ENCODE measurements around the gene NLGN2.
"Not testable (repeated sequence)": the region's sequence is repeated elsewhere in the genome, so short reads cannot be mapped to it uniquely, and the experiment has no call there.

Gene NLGN2

GRCh38 chr17:7407485-7408251, at the start of gene NLGN2:
TSS of gene NLGN2 (plus strand) at chr17:7407845. CDS start at chr17:7408256, 411 bp downstream.
- no peak for DNase-seq

GRCh38 chr17:7361906-7362305, 45.7 kb upstream of the NLGN2 start:
- no peak for DNase-seq

- no peak for DNase-seq
Measured at GRCh38 chr17:7363311-7363710, 44.3 kb upstream of the NLGN2 start.

- not testable (repeated sequence) for DNase-seq
Measured at GRCh38 chr17:7365963-7366362, 41.7 kb upstream of the NLGN2 start.

DNA sequence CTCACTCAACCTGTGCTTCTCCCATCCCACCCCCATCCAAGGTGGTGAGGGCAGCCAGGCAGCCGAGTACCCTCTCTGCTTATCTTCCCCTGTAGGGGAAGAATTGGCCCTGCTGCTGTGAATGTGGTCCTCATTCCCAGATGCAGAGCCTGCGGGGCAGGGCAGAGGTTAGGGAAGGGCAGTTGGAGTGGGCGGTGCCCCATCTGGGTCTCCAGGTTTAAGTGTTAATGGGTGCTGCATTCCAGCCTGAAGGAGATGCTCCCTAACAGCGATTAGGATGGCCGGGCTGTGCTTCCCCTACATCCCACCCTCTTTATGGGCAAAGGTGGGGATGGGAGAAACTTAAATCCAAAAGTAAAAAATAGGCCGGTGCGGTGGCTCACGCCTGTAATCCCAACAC, 40.6 kb upstream of the NLGN2 start:
- no peak for DNase-seq

DNA sequence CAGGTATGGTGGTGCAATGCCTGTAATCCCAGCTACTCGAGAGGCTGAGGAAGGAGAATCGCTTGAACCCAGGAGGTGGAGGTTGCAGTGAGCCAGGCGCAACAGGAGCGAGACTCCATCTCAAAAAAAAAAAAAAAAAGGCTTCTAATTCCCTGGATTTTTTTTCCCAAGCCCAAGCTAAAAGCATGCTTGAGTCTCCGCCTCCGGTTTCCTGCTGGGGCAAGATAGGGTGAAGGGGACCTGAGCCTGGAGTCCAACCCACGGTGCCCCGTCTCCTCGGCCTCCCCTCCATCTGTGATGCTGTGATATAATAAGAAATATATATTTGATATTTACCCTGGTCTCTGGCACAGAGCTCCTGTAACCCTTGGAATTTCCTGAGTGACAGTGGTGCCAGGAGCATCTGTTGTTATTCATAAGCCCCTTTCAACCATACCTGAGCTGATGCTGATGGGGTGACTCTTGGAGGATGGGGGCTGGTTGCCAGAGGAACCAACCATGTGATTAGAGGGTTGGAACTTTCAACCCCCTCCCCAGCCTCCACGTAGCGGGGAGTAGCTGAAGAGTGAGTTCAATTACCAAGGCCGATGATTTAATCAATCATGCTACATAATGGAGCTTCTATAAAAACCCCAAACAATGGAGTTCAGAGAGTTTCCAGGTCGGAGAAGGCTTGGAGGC, 39.6 kb upstream of the NLGN2 start:
- DNase-seq = no peak

GRCh38 chr17:7368599-7368994, 39.0 kb upstream of the NLGN2 start:
- not testable (repeated sequence) for DNase-seq

GRCh38 chr17:7369825-7370224, 37.8 kb upstream of the NLGN2 start:
- no peak for DNase-seq

DNA sequence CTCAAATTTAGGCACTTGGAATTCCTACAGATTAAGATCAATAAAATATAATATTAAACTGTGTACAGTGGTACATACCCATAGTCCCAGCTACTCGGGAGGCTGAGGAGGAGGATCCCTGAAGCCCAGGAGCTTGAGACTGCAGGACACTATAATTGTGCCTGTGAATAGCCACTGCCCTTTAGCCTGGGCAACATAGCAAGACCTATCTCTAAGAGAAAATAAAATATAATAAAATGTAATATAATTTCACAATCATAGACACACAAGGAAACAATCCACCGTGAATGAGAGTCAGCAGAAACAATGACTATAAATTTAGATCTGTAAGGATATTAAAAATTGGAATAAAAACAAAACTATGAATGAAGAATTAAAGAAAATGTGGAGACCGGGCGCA, 36.8 kb upstream of the NLGN2 start:
- no peak for DNase-seq

- no peak for DNase-seq
Measured at GRCh38 chr17:7374353-7374752, 33.3 kb upstream of the NLGN2 start.

GRCh38 chr17:7379134-7379533, 28.5 kb upstream of the NLGN2 start:
- DNase-seq = no peak

DNA sequence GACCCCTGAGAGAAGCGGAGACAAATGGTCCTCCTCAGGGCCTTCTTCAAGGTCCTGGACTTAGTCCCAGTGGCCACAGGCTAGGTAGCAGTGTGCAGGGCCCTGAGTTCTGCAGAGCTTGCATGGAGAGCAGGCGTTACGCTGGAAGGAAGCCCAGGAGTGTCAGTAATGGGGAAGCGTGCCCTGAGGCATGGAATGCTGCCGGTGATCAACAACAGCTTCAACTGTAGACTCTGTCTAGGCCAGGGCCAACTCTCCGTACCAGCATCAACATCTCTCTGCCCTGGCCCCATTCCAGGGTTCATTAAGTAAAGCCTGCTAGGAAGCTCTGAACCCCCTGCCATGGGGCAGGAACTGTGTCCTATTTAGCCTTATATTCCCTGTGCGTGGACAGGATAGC, 27.3 kb upstream of the NLGN2 start:
- no peak for DNase-seq

DNA sequence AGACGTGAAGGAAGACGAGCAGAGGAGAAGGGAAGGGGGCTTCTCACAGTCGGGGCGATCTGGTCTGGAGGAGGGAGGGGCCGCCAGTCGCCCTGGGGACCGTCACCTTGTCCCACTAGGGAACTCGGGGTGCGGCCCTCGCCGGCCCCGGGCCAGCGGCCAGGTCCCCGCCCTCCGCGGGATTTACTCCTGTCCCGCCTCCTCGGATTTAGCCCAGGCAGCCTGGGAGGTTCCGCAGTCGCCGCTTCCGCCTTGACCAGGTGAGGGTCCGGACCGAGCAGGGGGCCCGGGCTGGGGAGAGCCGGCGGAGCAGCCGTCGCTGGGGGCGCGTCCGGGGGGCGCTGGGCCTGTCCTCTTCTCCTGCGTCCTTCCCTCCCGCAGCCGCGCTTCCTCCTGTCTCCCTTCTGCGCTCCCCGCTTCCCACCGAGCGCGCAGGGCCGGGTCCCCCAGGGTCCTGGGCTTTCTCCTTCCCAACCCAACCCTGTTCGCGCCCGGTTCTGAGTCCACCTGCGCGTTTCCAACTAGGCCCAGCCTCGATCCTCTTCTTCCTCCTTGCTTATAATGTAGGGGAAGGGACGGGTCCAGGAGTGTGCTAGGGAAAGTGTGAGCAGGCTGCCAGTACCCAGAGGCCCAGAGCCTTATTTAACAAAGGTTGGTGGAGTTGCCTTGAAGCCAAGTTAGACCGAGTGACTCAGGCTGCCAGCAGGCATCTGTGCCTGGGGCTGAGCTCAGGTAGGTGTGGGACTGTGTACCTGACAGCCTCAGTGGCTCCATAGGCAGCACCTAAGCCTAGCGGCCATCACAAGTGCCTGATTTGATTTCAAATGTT, 26.6 kb upstream of the NLGN2 start, which contains the start of gene TNK1:
TNK1 (plus strand) TSS at position 235 of the 829 bp plus-strand sequence. CDS start 1,838 bp downstream, outside the sequence.
- DNase-seq = no peak

GRCh38 chr17:7382901-7383300, 24.7 kb upstream of the NLGN2 start:
- DNase-seq = no peak

GRCh38 chr17:7383371-7383741, 24.3 kb upstream of the NLGN2 start:
- DNase-seq = no peak

DNA sequence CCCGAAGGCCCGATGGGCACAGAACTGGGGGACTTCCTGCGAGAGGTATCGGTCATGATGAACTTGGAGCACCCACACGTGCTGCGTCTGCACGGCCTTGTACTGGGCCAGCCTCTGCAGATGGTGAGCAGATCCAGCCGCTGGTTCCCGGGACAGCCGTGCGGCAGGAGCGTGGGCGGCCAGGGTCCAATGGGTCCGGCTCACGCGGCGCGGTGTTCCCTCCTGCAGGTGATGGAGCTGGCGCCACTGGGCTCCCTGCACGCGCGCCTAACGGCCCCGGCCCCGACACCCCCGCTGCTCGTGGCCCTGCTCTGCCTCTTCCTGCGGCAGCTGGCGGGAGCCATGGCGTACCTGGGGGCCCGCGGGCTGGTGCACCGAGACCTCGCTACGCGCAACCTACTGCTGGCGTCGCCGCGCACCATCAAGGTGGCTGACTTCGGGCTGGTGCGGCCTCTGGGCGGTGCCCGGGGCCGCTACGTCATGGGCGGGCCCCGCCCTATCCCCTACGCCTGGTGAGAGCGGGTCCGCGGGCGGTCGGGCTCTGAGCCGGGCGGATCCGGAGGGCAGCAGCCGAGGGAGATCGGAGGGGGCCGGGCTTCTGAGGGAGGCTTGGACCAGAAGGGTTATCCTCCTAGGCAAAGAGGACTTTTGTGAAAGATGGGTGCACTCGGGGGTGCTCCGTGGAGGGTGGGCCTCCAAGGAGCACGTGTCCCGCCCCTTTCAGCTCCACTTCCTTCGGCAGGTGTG, 23.7 kb upstream of the NLGN2 start:
- peak; percentile 82 for DNase-seq

GRCh38 chr17:7384489-7385081, 23.1 kb upstream of the NLGN2 start:
- DNase-seq = no peak

DNA sequence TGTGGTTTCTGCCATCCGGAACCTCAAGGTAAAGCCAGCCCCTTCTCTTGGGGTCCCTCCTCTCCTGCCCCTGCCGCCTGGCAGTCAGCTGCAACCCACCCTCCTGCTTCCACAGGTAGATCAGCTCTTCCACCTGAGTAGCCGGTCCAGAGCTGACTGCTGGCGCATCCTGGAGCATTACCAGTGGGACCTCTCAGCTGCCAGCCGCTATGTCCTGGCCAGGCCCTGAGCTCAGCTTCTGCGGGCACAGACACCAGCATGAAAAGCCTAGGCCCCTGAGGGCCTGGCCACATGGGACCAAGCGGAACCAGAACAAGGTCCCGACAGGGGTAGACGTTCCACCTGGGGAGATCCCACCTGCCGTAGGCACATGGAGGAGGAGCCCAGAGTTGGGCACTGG, 18.8 kb upstream of the NLGN2 start:
- no peak for DNase-seq

GRCh38 chr17:7389924-7390910, 17.4 kb upstream of the NLGN2 start:
- no peak for DNase-seq

DNA sequence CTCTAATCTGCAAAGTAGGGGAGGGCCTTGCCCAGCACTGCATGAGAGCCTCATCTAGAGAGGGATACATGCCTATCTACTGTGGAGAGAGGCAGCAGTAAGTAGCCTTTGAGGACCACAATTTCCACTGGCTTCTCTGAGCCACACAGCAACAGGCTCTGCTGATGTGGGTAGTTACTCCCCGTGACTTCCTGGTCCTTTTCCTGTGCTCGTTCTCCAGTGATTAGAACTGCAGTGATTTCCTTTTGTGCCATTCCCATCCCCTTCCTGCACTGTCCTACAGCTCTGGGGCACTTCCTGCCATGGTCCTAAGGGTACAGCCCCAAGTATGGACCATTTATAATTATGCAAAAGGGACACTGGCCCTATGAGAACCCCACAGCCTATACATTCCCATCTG, 16.3 kb upstream of the NLGN2 start:
- no peak for DNase-seq

All from activated naive CD4-positive, alpha-beta T cell treated with anti-CD3 and anti-CD28 coated beads, Interleukin-2, amount 50 U/mL, for 16 hours (primary cell).